Islet precursor cell (in vitro differentiated cells): ENCODE results near the gene RAB3D.
"Not testable (repeated sequence)": the region's sequence is repeated elsewhere in the genome, so short reads cannot be mapped to it uniquely, and the experiment has no call there.

Experiments used
- DNase-seq: peaks from one replicate; pipeline ENCODE4 v3.0.0-alpha.2; 2018

The RAB3D gene

DNA sequence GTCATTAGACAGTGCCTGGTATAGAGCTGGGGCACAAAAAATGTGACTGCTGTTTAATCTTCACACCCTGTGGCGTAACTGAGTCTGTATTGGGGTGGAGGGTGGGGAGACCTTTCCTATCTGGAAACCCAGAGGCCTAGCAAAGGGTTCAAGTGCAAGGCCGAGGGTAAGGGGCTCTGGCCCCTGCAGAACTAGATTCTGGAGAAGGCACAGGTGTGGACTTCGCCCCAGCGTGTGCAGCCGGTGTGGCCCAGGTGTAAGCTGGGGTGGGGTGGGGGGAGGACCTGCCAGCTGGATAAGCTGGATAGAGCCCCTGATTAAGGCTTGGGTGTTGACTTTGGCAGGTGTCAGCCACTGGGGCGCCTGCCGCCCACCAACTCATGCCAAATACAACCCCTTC is 1.3 kb downstream of the RAB3D start:
- no peak for DNase-seq

DNA sequence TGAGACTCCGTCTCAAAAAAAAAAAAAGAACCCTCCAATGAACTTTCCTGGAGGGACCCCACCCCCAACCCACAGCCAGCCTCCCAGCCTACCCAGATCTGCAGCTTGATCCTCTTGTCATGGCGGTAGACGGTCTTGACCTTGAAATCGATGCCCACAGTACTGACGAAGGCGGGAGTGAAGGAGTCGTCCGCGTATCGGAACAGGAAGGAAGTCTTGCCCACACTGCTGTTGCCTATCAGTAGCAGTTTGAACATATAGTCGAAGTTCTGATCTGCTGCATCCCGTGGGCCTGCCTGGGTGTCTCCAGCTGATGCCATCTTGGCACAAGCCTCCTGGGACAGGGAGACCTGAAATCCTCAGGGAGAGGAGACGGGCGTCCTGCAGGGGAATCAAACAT is 2.4 kb downstream of the RAB3D start:
- no peak for DNase-seq

DNA sequence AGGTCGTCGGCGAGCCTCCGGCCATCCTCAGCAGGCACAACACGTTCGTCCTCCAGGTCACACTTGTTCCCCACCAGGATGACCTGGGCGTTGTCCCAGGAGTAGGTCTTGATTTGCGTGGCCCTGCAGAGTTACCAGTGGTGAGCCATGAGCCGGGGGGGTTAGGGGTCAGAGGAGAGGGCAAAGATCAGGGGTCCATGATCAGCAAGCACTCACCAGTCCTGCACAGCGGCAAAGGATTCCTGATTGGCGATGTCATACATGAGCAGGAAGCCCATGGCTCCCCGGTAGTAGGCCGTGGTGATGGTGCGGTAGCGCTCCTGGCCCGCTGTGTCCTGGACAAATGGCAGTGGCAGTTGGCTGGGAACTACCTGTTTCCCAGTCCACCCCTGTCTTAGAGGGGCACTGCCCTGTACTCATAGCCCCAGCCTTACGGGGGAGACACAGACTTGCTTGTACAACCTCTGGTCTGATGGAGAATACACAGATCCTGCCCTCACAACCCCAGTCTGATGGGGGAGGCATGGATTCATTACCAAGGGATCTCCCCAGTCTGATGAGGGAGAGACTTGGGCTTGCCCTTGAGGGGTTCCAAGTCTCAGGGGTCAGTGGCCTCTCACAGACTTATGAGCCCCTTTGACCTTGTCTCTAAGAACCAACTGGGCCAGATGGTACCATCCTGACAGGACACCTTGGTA is 3.9 kb downstream of the RAB3D start:
- no peak for DNase-seq

DNA sequence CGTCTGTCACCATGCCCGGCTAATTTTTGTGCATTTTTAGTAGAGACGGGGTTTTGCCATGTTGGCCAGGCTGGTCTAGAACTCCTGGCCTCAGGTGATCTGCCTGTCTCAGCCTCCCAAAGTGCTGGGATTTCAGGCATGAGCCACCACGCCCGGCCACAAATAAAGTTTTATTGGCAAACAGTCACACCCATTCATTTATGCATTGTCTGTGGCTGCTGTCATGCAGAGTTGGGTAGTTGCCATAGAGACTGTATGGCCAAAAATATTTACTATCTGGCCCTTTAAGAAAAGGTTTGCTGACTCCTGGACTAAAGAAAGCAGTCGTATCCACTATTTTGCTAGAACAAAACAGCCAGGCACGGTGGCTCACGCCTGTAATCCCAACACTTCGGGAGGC is 5.6 kb downstream of the RAB3D start:
- DNase-seq, result not testable (repeated sequence)

DNA sequence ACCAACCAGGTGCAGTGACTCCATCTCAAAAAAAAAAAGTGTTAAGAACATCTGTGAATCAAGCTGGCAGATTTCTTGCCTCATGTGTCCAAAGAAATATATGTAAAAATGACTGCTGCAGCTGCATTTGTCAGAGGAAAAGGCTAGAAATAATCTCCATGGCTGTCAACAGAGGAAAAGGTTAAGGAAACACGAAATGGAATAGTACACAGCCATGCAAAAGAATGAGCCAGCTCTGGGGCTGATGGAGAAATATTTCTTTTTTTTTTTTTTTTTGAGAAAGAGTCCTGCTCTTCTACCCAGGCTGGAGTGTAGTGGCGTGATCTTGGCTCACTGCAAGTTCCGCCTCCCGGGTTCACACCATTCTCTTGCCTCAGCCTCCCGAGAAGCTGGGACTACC is 6.6 kb downstream of the RAB3D start:
- DNase-seq, result no peak

DNA sequence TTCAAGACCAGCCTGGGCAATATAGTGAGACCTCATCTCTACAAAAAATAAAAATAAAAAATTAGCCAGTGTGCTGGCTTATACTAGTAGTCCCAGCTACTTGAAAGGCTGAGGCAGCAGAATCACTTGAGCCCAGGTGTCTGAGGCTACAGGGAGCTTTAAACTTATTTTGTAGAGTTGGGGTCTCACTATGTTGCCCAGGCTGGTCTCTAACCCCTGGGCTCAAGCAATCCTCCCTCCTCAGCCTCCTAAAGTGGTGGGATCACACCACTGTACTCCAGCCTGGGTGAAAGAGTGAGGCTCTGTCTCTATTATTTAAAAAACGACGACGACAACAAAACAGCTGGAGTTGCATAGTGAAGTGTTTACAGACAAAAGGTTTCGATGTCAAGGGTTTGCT is 8.0 kb downstream of the RAB3D start:
- DNase-seq, result no peak

DNA sequence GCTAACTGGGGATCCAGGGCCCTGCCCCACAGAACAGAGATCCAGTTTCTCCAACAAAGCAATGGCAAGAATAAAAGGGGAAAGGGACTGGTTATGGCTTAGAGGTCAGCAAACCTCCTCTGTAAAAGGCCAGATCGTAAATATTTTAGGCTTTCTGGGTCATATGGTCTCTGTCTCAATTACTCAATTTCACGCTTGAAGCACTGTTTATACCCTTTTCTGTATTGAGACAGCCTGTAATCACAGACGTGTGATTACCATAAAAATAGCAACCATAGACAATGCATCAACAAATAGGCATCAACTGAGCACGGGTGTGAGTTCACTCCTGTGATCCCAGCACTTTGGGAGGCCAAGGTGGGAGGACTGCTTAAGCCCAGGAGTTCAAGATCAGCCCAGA is 9.3 kb downstream of the RAB3D start:
- no peak for DNase-seq

DNA sequence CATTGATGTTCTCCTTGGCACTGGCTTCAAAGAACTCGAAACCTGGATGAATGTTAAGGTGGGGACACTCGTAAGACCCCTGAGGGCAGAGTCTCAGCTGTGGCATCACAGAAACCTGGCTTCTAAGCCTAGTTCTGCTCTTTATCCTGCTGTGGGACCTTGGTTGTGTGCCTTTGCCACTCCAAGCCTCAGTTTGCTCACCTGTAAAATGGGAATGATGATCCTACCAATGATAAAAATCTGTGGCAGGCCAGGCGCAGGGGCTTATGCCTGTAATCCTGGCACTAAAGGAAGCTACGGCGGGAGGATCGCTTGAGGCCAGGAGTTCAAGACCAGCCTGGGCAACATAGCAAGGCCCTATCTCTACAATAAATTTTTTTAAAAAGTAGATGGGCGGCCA is 13.9 kb downstream of the RAB3D start:
- DNase-seq, result no peak

DNA sequence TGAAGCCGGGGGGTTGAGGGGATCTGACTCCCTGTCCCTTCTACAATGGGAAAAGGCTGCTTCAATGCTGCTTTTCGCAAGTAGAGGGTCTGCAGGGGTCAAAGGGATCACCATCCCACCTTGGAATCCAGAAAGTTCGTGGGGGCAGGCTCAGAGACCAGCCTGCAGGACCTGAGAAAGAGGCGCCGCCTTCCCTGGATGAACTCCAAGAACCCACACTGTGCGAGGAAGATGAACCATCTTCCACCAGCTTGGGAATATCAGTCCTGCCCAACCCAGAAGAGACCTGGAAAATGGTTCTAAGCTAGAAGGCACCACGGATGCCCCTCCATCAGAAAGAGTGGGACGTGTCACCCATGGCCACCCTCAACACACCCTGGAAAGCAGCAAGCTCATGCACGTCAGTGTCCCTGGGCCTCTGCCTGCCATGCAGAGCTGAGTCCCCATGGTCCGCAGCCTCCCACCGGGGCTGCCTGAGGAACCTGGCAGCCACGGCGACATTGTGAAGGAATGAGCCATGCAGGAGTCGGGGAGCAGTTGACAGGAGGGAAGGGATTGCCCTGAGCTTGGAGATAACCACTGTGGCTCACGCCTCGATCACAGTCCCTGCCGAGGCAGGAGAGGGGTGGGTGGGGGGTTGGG is 14.6 kb downstream of the RAB3D start:
- DNase-seq, result no peak

DNA sequence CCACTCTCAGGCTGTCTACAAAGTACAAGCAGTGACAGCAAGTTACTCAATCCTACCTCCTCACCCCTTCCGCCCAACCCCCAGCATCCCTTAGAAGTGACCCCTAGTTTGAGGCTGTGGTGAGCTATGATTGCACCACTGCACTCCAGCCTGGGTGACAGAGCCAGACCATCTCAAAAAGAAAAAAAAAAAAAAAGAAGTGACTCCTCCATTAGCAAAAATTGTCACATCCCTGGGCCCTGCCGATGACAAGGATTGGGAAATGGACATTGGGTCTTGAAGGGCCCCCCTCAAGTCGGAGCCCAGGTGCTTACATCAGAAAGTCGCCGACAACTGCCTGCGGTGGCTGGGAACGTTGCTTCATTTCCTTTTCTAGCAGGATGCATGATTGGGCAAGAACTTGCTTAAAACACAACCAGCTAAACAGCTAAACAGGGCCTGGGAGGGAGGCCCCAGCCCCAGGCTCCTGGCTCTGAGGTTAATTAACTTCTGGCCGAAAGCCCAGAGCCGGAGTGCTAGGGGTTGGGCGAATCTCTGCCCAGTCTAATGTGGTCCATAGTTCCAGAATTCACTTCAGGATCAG is 15.3 kb downstream of the RAB3D start:
- peak; percentile 73 for DNase-seq

DNA sequence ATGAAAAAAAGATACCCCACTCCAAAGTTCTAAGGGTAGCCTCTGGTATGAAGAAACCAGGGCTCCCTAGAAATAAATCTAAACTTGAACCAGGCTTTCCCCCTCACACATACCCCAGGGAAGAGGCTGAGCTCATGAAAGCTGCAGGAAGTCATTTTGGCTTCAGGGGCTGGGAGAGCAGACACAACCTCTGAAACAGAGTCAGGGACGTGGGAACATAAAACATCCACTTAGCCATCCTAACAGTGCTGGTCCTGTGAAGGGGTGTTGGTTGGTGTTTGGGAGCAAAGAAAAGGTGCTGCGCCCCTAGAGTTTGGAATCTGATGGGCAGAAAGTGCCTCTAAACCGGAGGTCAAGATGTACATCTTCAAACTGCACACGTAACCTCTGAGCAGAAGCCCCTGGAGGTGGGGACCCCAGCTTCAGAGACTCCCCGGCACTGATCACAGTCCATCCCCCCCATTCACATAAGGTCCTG is 15.8 kb downstream of the RAB3D start:
- no peak for DNase-seq

DNA sequence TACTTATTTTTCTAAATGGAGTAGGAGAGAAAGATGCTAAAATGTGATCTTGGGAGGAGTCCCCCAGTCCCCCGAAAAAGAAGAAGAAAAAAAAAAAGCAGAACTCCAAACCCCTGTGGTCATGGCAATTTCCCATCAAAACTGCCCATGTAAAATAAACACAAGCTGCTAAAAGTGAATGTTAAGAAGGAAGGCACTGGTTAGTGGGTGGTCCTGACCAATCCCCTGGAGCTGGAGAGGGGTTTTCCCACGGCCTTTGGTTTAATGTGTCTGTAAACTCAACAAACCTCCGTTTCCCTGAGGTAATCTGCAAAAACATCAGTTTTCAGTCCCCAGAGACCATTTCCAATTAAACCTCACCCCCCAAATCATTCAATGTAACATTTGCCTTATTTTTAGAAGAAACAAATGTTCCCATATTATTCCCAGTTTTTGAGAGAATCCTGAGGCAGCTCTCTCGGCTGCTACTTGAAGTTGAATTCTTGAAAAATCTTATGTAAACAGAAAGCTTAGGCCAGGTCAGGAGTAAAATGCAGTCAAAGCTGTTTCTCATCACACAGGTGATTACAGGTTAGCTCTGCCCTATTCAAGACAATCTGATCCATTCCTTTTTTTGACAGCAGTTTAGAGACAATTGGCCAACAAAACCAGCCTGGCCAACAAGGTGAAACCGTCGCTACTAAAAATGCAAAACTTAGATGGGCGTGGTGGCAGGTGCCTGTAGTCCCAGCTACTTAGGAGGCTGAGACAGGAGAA is 17.0 kb downstream of the RAB3D start:
- DNase-seq, result no peak

DNA sequence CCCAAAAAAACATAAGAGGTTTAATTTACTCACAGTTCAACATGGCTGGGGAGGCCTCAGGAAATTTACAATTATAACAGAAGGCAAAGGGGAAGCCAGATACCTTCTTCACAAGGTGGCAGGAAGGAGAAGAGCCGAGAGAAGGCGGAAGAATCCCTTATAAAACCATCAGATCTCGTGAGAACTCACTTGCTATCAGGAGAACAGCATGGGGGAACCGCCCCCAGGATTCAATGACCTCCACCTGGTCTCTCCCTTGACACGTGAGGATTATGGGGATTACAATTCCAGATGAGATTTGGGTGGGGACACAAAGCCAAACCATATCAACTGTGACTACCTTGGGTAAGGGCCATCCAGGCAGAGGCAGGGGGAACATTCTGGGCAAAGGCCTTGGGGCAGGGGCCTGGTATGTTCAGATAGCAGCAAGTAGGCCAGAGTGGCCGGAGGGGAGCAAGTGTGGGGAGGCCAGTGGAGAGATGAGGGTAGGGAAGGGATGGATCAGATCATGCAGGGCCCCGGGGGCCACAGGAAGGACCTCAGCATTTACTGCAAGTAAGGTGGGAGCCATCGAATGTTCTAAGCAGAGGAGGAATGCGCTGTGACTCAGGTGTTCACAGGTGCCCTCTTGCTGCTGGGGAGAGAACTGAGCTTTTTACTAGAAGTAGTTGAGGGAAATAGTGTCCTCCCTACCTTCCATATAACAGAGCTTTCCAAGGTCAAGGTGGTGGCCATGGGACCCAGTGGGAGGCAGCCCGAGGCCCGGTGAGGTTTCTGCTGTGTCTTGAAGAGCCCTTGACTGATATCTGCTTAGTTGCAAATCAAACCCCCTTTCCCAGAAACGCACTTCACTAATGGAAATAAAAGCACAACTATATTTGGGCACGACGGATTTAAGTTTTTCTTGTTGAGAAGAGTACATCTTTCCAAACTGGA is 18.0 kb downstream of the RAB3D start:
- no peak for DNase-seq

DNA sequence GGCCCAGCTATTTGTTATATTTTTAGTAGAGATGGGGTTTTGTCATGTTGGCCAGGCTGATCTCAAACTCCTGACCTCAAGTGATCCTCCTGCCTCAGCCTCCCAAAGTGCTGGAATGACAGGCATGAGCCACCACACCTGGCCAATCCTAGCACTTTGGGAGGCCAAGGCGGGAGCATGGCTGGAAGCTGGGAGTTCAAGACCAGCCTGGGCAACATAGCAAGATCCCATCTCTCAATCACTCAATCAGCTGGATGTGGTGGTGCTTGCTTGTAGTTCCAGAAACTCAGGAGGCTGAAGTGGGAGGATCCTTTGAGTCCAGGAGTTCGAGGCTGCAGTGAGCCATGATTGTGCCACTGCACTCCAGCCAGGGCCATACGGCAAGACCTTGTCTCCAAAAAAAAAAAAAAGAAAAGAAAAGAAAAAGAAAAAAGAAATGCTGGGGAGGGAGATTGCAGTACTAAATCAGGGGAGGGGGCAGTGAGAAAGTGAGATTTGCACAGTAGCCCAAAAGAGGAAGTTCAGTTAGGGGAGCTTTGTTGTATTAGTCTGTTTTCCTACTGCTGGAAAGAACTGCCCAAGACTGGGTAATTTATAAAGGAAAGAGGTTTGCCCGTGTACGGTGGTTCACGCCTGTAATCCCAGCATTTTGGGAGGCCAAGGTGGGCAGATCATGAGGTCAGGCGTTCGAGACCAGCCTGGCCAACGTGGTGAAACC is 19.0 kb downstream of the RAB3D start:
- DNase-seq, result not testable (repeated sequence)

DNA sequence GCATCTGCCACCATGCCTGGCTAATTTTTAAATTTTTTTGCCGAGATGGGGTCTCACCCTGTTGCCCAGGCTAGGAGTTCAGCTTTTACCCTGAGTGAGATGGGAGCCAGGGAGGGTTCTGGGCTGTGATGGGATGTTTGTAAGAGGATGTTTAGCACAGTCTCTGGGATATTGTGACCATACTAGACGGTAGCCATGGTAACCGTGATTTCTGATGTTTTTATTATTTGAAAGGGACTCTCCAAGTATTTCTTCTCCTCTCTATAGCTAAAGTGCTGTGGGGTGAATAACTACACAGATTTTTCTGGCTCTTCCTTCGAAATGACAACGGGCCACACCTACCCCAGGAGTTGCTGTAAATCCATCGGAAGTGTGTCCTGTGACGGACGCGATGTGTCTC is 33.1 kb downstream of the RAB3D start:
- DNase-seq, result no peak

DNA sequence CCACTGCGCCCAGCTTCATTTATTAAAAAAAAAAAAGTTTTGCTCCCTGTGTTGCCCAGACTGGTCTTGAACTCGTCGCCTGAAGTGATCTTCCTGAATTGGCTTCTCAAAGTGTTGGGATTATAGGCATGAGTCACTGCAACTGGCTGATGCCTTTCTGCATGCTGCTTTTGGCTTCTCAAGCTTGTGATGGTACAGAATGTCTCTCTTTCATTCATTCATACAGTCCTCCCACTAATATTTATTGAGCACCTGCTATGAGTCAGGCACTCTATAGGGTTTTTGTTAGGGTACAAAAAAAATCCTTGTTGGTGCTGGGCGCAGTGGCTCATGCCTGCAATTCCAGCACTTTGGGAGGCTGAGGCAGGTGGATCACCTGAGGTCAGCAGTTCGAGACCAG is 34.5 kb downstream of the RAB3D start:
- DNase-seq, result no peak

DNA sequence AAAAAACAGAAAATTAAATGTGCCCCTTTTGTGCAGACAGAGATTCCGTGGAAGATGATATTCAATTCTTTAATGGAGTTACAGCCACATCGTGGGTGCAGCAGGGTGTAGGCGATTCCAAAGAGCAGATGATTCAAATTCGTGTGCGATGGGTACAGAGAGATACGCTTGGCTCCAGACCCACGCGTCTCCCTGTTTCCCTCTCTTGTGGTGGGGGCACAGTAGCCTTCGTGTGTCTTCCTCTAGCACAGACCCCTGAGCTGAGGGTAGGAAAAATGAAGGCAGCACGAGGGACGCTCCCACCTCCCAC is 38.7 kb downstream of the RAB3D start:
- no peak for DNase-seq

DNA sequence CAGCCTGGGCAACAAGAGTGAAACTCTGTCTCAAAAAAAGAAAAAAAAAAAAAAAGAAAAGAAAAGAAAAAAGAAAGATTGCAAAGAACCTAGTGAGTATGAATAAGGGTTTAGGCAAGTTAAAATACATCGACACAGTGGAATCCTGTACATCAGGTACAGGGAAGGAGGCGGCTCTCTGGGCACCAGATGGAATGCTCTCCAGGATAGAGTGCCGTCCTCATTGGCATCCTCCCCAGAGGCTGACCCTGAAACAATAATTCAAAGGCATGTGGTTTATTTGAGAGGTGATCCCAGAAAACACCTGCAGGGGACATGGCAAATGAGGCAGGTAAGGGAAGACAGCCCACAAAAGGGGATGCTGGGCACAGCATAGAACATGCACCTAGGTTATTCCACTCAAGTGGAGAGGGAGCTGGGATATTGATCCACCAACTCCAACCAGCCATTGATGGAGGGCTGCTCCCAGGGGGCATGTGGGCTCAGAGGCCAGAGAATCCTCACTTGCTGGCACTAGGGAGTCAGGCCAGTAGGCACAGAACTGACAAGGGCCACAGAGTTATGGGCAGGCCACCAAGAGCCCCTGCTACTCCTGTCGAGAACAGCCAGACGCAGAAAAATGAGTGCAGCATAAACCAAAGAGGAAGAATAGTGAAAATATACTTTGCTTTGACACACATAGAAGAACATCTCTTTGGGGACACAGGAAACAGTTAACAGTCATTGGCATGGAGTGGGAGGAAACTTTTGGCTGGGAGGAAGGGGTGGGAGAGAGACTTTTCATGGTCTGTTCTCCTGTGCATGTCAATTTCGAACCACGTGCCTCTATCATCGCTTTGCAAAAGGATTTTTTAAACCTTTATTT is 39.3 kb downstream of the RAB3D start:
- DNase-seq, result no peak

DNA sequence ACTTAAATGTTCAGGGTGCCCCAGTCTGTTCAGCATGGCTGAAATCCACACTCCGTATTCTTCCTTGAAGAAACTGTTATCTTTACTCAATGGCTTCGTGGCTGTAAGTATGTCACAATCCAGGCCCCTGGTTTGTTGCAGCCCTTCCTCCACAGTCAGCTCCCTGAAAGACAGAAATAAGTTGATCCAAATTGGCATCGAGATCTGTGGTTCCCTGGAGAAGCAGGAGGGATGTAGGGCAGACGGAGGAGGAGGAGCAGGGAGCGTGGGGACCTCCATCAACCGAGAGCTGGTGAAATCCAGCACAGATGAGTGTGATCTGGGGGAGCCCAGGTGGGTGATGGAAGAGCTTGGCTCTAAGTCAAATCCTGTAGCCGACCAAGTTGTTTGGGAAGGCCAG is 43.2 kb downstream of the RAB3D start:
- DNase-seq, result no peak

DNA sequence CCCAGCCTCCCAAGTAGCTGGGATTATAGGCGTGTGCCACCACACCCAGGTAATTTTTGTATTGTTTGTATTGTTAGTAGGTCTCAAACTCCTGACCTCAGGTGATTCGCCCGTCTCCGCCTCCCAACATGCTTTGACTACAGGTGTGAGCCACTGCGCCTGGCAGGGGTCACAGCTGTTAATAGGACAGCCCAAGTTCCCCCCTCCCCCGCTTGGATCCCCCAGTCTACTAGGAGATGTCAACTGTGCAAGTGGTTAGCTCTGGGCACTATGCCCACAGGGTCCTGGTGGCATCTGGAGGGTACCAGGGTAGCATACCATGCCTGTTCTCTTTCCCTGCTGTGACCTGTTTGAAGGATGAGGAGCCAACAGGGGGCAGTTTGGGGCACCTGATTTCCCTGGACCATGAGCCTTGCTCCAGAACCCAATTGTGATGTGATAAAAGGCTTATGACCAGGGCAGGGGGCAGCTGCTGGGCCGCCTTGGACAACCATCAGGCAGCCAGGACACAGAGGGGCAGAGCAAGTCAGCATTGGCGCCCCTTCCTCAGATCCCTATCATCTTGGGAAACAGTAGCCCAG is 43.7 kb downstream of the RAB3D start, which contains the start of gene TSPAN16:
TSPAN16 (plus strand) TSS at position 496 of the 581 bp plus-strand sequence. CDS start 138 bp downstream, outside the sequence.
- DNase-seq, result no peak

DNA sequence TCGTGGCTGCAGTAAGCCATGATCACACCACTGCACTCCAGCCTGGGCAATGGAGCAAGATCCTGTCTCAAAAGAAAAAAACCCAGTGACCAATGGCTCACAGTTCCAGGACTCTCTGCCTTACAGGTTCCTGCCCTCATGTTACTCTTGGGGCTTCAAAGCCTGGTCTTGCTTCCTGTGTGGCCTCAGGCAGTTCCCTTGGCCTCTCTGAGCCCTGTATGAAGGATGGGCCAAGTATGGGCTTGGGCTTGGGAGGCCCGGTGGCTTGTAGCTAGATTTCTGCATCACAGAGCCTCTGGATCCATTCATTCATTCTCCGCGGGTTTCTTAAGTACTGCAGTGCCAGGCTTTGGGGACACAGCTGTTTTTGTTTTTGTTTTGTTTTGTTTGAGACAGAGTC is 44.3 kb downstream of the RAB3D start:
- no peak for DNase-seq
